ENCODE results near the gene SHE. TPM values are rescaled to one million over a fixed set of nuclear protein-coding genes. Genes with fewer than 3 reads are reported as not detected.

Gene SHE
- polyA plus RNA-seq, 1 donor from 2014 or later, result 0.04 TPM

- Histone ChIP-seq H3F3A (ENCODE audit: insufficient read depth, low read length, poor library complexity, severe bottlenecking) (no peaks in the 10 kb centered on the region), H3K9me2 (ENCODE audit: insufficient read depth, low read length) (no peaks in the 10 kb centered on the region), H3K9ac (ENCODE audit: low read length) (no peak overlapping the region), H3K4me3 (ENCODE audit: low read length) (no peak overlapping the region), H3K27ac (ENCODE audit: low read length) (no peak overlapping the region), H3K9me3 (ENCODE audit: low read length) (peaks cover 7% of the 10 kb centered on the region), H3K79me2 (replicated peaks; ENCODE audit: insufficient read depth, low read length) (no peaks in the 10 kb centered on the region), H3K4me2 (ENCODE audit: low read length) (no peak overlapping the region), H4K20me1 (ENCODE audit: insufficient read depth) (no peaks in the 10 kb centered on the region), H2AFZ (ENCODE audit: low read depth, low read length) (no peak overlapping the region), H3K27me3 (ENCODE audit: insufficient read depth, low read depth, low read length) (peaks cover 72% of the 10 kb centered on the region), H3K36me3 (ENCODE audit: insufficient read depth, low read length) (no peaks in the 10 kb centered on the region)
- TF ChIP-seq EP300 (conservative IDR thresholded peaks at IDR 0.05; ENCODE audit: poor library complexity, severe bottlenecking) (no peak), RAD21 (conservative IDR thresholded peaks at IDR 0.05) (no peak), CTCF (IDR thresholded peaks at IDR 0.05; ENCODE audit: poor library complexity, severe bottlenecking) (no peak), TAF1 (IDR thresholded peaks at IDR 0.05; ENCODE audit: low read depth) (no peak), EZH2 (IDR thresholded peaks at IDR 0.05; ENCODE audit: borderline replicate concordance, insufficient read depth, low read length, poor library complexity, severe bottlenecking) (no peak), POLR2AphosphoS5 (IDR thresholded peaks at IDR 0.05) (no peak), MXI1 (conservative IDR thresholded peaks at IDR 0.05; ENCODE audit: poor library complexity, severe bottlenecking) (no peak)
Observed at GRCh38 chr1:154503898-154504297, 1.7 kb upstream of the SHE start.

GRCh38 chr1:154502744-154503115, 518 bp upstream of the SHE start:
- peaks cover 7% of the 10 kb centered on the region for H3K9me3 ChIP-seq (ENCODE audit: low read length)
- no peaks in the 10 kb centered on the region for H3F3A ChIP-seq (ENCODE audit: insufficient read depth, low read length, poor library complexity, severe bottlenecking)
- H3K27me3 ChIP-seq (ENCODE audit: insufficient read depth, low read depth, low read length), result peaks cover 76% of the 10 kb centered on the region
- TF ChIP-seq EZH2 (IDR thresholded peaks at IDR 0.05; ENCODE audit: borderline replicate concordance, insufficient read depth, low read length, poor library complexity, severe bottlenecking) (no peak), TAF1 (IDR thresholded peaks at IDR 0.05; ENCODE audit: low read depth) (no peak), REST (IDR thresholded peaks at IDR 0.05; ENCODE audit: borderline replicate concordance) (no peak), POLR2AphosphoS5 (IDR thresholded peaks at IDR 0.05) (no peak), RAD21 (conservative IDR thresholded peaks at IDR 0.05) (no peak), MXI1 (conservative IDR thresholded peaks at IDR 0.05; ENCODE audit: poor library complexity, severe bottlenecking) (no peak), CTCF (IDR thresholded peaks at IDR 0.05; ENCODE audit: poor library complexity, severe bottlenecking) (no peak), EP300 (conservative IDR thresholded peaks at IDR 0.05; ENCODE audit: poor library complexity, severe bottlenecking) (no peak), SMC3 (conservative IDR thresholded peaks at IDR 0.05; ENCODE audit: poor library complexity) (no peak)
- no peaks in the 10 kb centered on the region for H3K9me2 ChIP-seq (ENCODE audit: insufficient read depth, low read length)
- H3K79me2 ChIP-seq (replicated peaks; ENCODE audit: insufficient read depth, low read length), result no peaks in the 10 kb centered on the region
- H3K27ac ChIP-seq (ENCODE audit: low read length), result no peak overlapping the region
- H3K4me2 ChIP-seq (ENCODE audit: low read length), result no peak overlapping the region
- no peaks in the 10 kb centered on the region for H3K36me3 ChIP-seq (ENCODE audit: insufficient read depth, low read length)
- H3K9ac ChIP-seq (ENCODE audit: low read length), result no peak overlapping the region
- H4K20me1 ChIP-seq (ENCODE audit: insufficient read depth), result no peaks in the 10 kb centered on the region
- H3K4me3 ChIP-seq (ENCODE audit: low read length), result peak overlapping the region; percentile 46
- no peak overlapping the region for H2AFZ ChIP-seq (ENCODE audit: low read depth, low read length)
